Measurements from ENCODE around the gene IL21R.
"Not testable (repeated sequence)": the region's sequence is repeated elsewhere in the genome, so short reads cannot be mapped to it uniquely, and the experiment has no call there.

Gene IL21R

DNA sequence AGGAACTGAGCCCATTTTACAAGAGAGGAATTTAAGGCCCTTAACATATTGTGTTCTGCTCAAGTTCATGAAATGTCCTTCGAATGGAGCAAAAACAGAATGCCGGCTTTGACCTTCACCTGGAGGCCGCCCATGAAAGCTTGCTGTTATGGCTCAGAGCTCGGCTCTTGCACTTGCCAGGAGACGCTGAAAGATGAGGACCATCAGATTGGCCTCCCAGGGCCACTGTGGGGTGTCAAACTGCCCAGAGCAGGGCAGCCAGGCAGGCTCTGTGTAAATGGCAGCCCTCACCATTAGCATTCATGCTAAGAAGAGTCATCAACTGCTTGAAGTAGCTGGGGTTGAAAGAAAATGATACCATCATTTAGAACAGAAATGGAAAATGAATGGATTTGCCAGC is 39.3 kb downstream of the IL21R start:
- DNase-seq (ENCODE audit: extremely low read depth in 1 of 2, low read depth in 1 of 2): no peak

DNA sequence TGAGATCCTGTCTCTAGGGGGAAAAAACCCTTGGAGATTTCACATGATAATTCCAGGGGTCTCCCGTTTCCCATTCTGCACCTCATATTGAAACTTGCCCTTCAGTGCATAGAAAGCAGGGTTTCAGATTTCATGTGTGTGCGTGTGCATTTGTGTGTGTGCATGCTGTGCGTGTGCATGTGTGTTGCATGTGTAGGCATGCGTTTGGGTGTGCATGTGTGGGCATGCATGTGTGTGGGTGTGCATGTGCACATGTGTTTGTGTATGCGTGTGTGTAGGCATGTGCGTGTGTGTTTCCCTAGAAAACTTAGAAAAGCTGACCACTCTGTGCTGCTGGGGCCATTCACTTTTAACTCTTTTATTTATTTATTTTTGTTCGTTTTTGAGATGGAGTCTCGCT is 40.0 kb downstream of the IL21R start:
- DNase-seq (ENCODE audit: extremely low read depth in 1 of 2, low read depth in 1 of 2): no peak

DNA sequence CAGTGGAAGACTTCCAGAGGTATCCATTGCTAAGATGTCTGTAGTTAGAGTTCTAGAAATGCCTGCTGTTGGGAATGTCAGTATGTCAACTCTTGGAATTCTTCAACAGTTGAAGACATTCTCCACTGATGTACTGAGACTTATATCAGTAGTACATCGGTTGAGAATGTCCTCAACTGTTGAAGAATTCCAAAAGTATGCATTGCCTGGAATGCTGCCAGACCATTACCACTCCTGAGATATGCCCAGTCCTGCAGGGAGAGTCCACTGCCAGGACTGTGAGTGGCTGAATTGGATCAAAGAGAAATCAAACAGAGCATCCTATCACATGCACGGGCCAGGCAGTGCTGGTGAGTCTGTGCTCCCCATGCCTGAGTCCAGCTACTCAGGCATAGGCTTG is 42.0 kb downstream of the IL21R start:
- DNase-seq (ENCODE audit: extremely low read depth in 1 of 2, low read depth in 1 of 2): no peak

GRCh38 chr16:27444470-27444869 is 42.5 kb downstream of the IL21R start:
- DNase-seq (ENCODE audit: extremely low read depth in 1 of 2, low read depth in 1 of 2): no peak

DNA sequence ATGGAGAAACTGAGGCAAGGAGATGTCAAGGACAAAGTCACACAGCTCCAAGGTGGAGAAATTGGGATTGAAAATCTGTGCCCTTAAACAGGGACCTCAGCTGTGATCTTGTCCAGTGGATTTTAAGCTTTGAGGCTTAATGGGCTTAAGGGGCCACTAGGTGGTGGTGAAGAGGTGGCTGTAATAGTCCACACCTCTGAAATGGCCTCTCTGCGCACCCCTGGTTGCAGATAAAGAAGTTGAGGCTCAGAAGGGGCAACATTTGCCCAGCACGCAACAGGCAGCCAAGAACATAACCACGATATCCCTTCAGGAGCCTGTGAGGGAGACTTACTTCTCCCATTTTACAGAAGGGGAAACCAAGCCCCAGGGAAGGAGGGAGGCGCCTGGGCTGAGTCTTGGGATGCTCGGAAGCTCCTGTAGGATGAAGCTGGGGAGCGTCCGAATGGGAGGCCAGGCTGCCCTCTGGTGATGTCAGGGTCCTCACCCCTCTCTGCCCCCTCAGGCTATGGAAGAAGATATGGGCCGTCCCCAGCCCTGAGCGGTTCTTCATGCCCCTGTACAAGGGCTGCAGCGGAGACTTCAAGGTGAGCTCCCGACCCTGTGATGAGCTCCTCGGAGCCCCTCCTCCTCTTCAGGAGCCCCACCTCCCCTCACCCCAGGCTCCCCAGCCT is 43.7 kb downstream of the IL21R start:
- no peak for DNase-seq (ENCODE audit: extremely low read depth in 1 of 2, low read depth in 1 of 2)

DNA sequence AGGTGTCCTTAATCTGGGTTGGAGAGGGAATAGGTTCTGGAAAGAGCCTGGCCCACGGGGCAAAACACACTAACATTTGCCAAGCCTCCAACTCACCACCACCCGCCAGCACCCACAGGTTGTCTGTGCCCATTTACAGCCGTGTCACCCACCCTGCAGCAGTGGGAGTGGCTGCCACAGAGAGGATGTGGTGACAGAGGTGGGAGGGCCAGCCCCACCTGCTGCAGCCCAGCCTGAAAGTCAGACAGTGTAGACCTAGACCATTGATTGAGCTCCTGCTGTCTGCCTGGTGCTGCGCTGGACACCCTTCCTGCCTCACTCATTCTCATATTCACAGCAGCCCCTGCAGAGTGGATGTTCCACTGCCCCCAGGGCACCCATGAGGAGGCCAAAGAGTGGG is 44.7 kb downstream of the IL21R start:
- DNase-seq (ENCODE audit: extremely low read depth in 1 of 2, low read depth in 1 of 2): peak; percentile 69 to 84

GRCh38 chr16:27447301-27447700 is 45.3 kb downstream of the IL21R start:
- DNase-seq (ENCODE audit: extremely low read depth in 1 of 2, low read depth in 1 of 2): no peak

GRCh38 chr16:27448532-27449433 is 46.8 kb downstream of the IL21R start:
- no peak for DNase-seq (ENCODE audit: extremely low read depth in 1 of 2, low read depth in 1 of 2)

- DNase-seq (ENCODE audit: extremely low read depth in 1 of 2, low read depth in 1 of 2): peak; percentile 66 to 89
These were observed 47.6 kb downstream of the IL21R start for GRCh38 chr16:27449434-27450195.

- no peak for DNase-seq (ENCODE audit: extremely low read depth in 1 of 2, low read depth in 1 of 2)
These were observed 48.2 kb downstream of the IL21R start for GRCh38 chr16:27450196-27450549.

- no peak for DNase-seq (ENCODE audit: extremely low read depth in 1 of 2, low read depth in 1 of 2)
These were observed 50.9 kb downstream of the IL21R start for GRCh38 chr16:27452569-27453493.

GRCh38 chr16:27453494-27453825 is 51.5 kb downstream of the IL21R start:
- DNase-seq (ENCODE audit: extremely low read depth in 1 of 2, low read depth in 1 of 2): no peak

DNA sequence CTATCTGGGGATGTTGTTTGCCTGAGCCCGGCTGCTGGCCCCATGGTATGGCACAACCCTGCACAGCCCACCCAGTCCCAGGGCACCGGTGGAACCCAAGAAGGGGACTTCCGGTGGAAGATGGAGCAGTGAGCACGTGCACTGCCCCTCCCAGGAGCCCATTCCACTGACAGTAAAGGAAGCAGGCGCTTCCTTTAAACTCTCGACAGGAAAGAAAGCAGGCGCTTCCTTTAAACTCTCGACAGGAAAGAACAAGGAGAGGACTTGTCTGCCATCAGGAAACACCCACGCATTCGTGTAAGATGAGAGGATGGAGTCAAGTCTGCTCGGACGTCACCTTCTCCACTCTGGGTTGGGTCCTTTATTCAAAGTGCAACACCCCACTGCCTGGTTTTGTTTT is 53.7 kb downstream of the IL21R start:
- no peak for DNase-seq (ENCODE audit: extremely low read depth in 1 of 2, low read depth in 1 of 2)

GRCh38 chr16:27457605-27457900 is 55.6 kb downstream of the IL21R start:
- DNase-seq (ENCODE audit: extremely low read depth in 1 of 2, low read depth in 1 of 2): not testable (repeated sequence)

DNA sequence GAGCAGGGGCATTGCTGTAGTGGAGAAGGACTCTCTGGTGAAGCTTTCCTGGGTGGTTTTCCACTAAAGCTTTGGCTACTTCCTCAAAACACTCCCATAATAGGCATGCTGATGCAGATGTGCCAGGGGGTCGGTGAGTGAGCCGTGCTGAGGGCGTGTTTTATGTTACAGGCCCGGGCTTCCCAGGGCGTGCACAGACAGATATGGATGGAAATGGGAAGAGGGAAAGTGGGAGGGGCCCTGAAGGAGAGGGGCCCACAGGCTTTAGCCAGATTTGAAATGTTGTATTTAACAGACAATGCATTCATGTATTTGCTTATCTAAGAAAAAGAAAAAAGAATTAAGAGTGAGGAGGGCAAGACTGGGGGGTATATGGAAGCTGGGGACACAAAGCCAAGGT is 56.3 kb downstream of the IL21R start:
- no peak for DNase-seq (ENCODE audit: extremely low read depth in 1 of 2, low read depth in 1 of 2)

DNA sequence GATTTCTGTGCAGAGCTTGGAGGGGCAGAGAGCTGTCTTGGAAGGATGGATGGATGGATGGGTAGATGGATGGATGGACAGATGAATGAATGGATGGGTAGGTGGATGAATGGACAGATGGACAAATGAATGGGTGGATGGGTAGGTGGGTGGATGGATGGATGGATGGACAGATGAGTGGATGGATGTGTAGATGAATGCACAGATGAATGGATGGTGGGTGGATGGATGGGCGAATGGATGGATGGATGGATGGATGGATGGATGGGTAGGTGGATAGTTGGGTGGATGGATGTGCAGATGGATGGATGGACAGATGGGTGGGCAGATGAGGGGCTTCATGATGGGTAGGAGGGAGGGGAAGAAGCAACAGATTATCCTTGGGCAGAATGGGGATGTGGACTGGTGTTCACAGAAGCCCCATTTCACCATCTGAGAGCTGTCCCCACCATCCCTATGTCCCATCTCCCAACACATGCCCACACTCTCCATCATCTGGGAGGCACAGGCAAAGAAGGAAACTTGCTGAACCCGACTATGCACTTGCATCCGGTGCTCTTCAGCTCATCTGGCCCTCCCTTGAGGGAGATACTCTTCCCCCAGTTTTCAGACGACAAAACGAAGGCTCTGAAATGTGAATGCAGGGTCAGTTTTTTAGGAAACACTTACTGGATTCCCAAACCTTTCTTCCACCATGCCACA is 57.2 kb downstream of the IL21R start:
- no peak for DNase-seq (ENCODE audit: extremely low read depth in 1 of 2, low read depth in 1 of 2)

DNA sequence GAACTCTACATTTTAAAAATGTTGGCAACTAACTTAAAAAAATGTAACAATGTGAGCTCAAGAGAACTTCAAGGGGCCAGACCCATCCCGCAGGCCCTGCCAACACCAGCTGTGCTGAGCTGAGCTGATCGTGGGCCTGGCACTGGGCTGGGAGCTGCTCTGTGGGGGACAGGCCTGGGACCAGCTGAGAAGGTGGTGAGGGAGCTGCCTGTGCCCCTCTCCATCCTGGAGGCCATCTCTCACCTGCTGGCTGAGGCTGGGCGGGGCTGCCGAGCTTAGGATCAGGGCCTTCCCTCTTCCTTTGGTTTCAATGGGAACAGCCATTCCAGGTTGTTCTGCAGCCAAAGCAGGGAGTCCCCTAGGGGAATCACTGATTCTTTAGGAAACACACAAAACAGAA is 58.2 kb downstream of the IL21R start:
- no peak for DNase-seq (ENCODE audit: extremely low read depth in 1 of 2, low read depth in 1 of 2)

GRCh38 chr16:27460663-27461482 is 58.9 kb downstream of the IL21R start:
- no peak for DNase-seq (ENCODE audit: extremely low read depth in 1 of 2, low read depth in 1 of 2)

DNA sequence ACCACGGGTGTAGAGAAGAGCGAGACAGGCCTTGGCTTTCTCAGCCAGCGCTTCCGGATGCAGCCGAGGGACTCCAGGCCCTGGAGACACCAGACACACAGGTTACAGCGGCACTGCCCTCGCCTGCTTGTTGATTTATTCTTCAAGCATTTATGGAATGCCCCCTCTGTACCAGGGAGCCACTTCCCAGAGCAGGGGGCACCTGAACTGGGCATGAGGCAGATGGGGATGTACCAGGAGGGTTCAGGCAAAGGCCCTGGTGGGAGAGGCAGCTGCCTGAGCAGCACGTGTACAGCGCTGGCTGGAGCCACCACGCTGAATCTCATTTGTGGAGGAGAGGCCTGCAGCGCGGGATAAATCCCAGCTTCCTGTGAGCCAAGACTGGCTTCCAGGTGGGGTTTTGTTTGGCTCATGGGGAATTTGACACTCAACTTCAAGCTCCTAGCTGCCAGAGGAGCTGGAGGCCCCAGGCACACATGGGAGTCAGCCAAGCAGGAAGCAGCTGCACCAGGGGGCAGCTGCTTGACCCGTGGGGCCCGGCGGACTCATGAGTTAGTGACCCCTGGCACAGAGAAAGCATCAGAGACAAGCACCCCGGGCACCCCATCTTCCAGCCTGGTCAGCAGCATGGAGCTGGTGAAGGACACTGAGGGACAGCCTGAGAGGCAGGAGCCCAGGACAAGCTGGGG is 59.7 kb downstream of the IL21R start:
- no peak for DNase-seq (ENCODE audit: extremely low read depth in 1 of 2, low read depth in 1 of 2)
